Right renal pelvis (tissue), 4 donors: ENCODE results near the gene WNK2. TPM values are rescaled to one million over a fixed set of nuclear protein-coding genes. Genes with fewer than 3 reads are reported as not detected.

Source experiments
- DNase-seq, 4 donors: peaks; one replicate each; pipeline ENCODE4 v3.0.0-alpha.2; 2013; ENCODE audit warnings: low read depth in 4 of 4, low spot score in 3 of 4, missing footprints in 1 of 4
- polyA plus RNA-seq, 4 donors: library from polyadenylated mRNA; unstranded; fragments of 120-200 nt; gene quantifications; one replicate each; pipeline ENCODE4 v1.2.1, GENCODE V29; 2013; ENCODE audit not compliant: insufficient read length in 4 of 4

Gene WNK2
- polyA plus RNA-seq, 4 donors, result 13.2 to 23.8 (median 19.6) TPM

- DNase-seq, result no peak
Measured at GRCh38 chr9:93197670-93198069, 13.7 kb downstream of the WNK2 start.

- DNase-seq, result no peak
Measured at GRCh38 chr9:93198117-93198837, 14.3 kb downstream of the WNK2 start.

GRCh38 chr9:93198838-93199625 is 15.1 kb downstream of the WNK2 start:
- DNase-seq, result no peak

- no peak for DNase-seq
Measured at GRCh38 chr9:93200449-93200742, 16.5 kb downstream of the WNK2 start.

GRCh38 chr9:93200989-93201334 is 17.0 kb downstream of the WNK2 start:
- no peak for DNase-seq

- DNase-seq, result no peak
Measured at GRCh38 chr9:93203026-93203717, 19.2 kb downstream of the WNK2 start.

- no peak for DNase-seq
Measured at GRCh38 chr9:93203718-93204469, 20.0 kb downstream of the WNK2 start.

GRCh38 chr9:93204470-93205043 is 20.6 kb downstream of the WNK2 start:
- no peak for DNase-seq

- DNase-seq, result no peak
Measured at GRCh38 chr9:93205045-93205768, 21.3 kb downstream of the WNK2 start.

- DNase-seq, result no peak
Measured at GRCh38 chr9:93205896-93206575, 22.1 kb downstream of the WNK2 start.

GRCh38 chr9:93206576-93207155 is 22.7 kb downstream of the WNK2 start:
- no peak for DNase-seq

GRCh38 chr9:93207326-93207814 is 23.4 kb downstream of the WNK2 start:
- no peak for DNase-seq

- no peak for DNase-seq
Measured at GRCh38 chr9:93207860-93208734, 24.2 kb downstream of the WNK2 start.

GRCh38 chr9:93209097-93209496 is 25.2 kb downstream of the WNK2 start:
- no peak for DNase-seq

GRCh38 chr9:93209576-93210323 is 25.8 kb downstream of the WNK2 start:
- DNase-seq, result no peak

GRCh38 chr9:93210324-93210973 is 26.5 kb downstream of the WNK2 start:
- DNase-seq, result no peak
